Measurements from ENCODE around the gene TRIM43B.
"Not testable (repeated sequence)": the region's sequence is repeated elsewhere in the genome, so short reads cannot be mapped to it uniquely, and the experiment has no call there.

Gene TRIM43B

GRCh38 chr2:95442474-95443099, 42.0 kb downstream of the TRIM43B start:
- DNase-seq; in situ Hi-C loops (cut with HindIII; ENCODE audit: low pct_ligation_motif_present, low sequenced_read_pairs): not testable (repeated sequence)

GRCh38 chr2:95435872-95436209, 48.7 kb downstream of the TRIM43B start:
- in situ Hi-C loops (cut with HindIII; ENCODE audit: low pct_ligation_motif_present, low sequenced_read_pairs); H3K36me3 ChIP-seq (replicated peaks); H3K27me3 ChIP-seq (replicated peaks); H3K4me3 ChIP-seq (ENCODE audit: low read depth, low read length); DNase-seq; H3K27ac ChIP-seq: not testable (repeated sequence)

More at GRCh38 chr2:95442474-95443099, 42.0 kb downstream of the TRIM43B start:
- not testable (repeated sequence) for H3K4me3 ChIP-seq (ENCODE audit: low read depth, low read length); H3K27ac ChIP-seq; H3K36me3 ChIP-seq (replicated peaks); H3K27me3 ChIP-seq (replicated peaks)

- H3K27ac ChIP-seq; in situ Hi-C loops (cut with HindIII; ENCODE audit: low pct_ligation_motif_present, low sequenced_read_pairs); H3K4me3 ChIP-seq (ENCODE audit: low read depth, low read length); DNase-seq; H3K36me3 ChIP-seq (replicated peaks); H3K27me3 ChIP-seq (replicated peaks): not testable (repeated sequence)
Measured at GRCh38 chr2:95435162-95435871, 49.2 kb downstream of the TRIM43B start.

- in situ Hi-C loops (cut with HindIII; ENCODE audit: low pct_ligation_motif_present, low sequenced_read_pairs); H3K36me3 ChIP-seq (replicated peaks); H3K4me3 ChIP-seq (ENCODE audit: low read depth, low read length); H3K27me3 ChIP-seq (replicated peaks); H3K27ac ChIP-seq: not testable (repeated sequence)
- peak; percentile 95 for DNase-seq
Measured at GRCh38 chr2:95434507-95435076, 50.0 kb downstream of the TRIM43B start.

- in situ Hi-C loops (cut with HindIII; ENCODE audit: low pct_ligation_motif_present, low sequenced_read_pairs); H3K27me3 ChIP-seq (replicated peaks); H3K27ac ChIP-seq; DNase-seq; H3K4me3 ChIP-seq (ENCODE audit: low read depth, low read length); H3K36me3 ChIP-seq (replicated peaks): not testable (repeated sequence)
Measured at GRCh38 chr2:95433973-95434372, 50.6 kb downstream of the TRIM43B start.

GRCh38 chr2:95433373-95433772, 51.2 kb downstream of the TRIM43B start:
- DNase-seq; H3K27me3 ChIP-seq (replicated peaks); H3K4me3 ChIP-seq (ENCODE audit: low read depth, low read length); in situ Hi-C loops (cut with HindIII; ENCODE audit: low pct_ligation_motif_present, low sequenced_read_pairs); H3K36me3 ChIP-seq (replicated peaks); H3K27ac ChIP-seq: not testable (repeated sequence)

GRCh38 chr2:95429748-95430467, 54.6 kb downstream of the TRIM43B start:
- H3K36me3 ChIP-seq (replicated peaks); in situ Hi-C loops (cut with HindIII; ENCODE audit: low pct_ligation_motif_present, low sequenced_read_pairs); H3K27me3 ChIP-seq (replicated peaks); H3K4me3 ChIP-seq (ENCODE audit: low read depth, low read length); H3K27ac ChIP-seq; DNase-seq: not testable (repeated sequence)

- DNase-seq; H3K27ac ChIP-seq; H3K4me3 ChIP-seq (ENCODE audit: low read depth, low read length); H3K27me3 ChIP-seq (replicated peaks); H3K36me3 ChIP-seq (replicated peaks); in situ Hi-C loops (cut with HindIII; ENCODE audit: low pct_ligation_motif_present, low sequenced_read_pairs): not testable (repeated sequence)
Measured at GRCh38 chr2:95427196-95427867, 57.2 kb downstream of the TRIM43B start.
